ENCODE measurements around the gene ANP32A. TPM values are rescaled to one million over a fixed set of nuclear protein-coding genes. Genes with fewer than 3 reads are reported as not detected.

The ANP32A gene
- polyA plus RNA-seq, 1 donor (not counting 4 experiments of a cell fraction or from before 2014, with no cell fraction given), result 93.6 TPM

DNA sequence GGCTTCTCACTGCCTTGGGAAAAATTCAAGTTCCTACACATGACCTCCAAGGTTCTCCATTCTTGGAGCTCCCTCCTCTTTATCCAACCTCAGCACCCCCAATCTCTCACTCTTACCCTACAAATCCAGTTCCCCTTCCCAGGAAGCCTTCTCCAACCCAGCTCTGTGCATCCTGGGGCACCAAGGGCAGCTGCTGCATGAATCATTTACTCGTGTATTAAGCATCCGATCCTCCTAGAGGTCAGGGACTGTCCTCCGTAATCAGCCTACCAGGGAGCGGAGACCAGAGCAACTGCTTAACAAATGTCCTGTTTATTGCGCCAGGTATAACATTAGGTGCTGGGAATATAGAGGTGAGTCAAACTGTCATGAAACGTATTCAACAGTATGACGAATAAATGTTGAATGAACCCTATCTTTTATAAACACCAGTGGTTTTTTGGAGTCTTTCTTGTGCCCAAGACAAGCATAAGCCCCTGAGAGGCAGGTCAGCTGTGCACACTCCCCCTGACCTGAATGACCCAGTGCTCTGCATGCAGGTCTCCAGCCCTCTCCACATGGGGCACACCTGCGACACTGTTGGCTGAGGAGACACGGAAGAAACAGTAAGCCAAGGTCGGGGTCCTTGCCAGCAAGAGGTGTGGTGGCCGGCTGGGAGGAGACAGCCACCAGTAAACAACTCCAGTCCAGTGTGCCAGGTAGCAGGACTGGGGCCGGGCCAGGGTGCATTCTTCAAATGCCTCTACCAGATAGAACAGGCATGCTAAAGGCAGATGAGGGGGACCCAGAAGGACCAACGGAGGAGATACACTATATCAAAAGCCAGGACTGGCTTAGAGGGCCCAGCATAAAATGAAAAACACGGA is 27.6 kb downstream of the ANP32A start:
- Histone ChIP-seq H3K27ac (ENCODE audit: control insufficient read depth, insufficient read depth, low read length) (peak overlapping the region; percentile 18), H3K36me3 (ENCODE audit: control insufficient read depth in 2 of 2, extremely low read depth in 1 of 2, insufficient read depth in 2 of 2, low read length in 2 of 2) (peaks cover 0 to 1% of the 10 kb centered on the region in 2 experiments), H2AFZ (ENCODE audit: control insufficient read depth, low read length) (no peak overlapping the region), H4K20me1 (ENCODE audit: control insufficient read depth, extremely low read depth, insufficient read depth, low read length) (peaks cover 4% of the 10 kb centered on the region), H3K27me3 (ENCODE audit: control insufficient read depth, extremely low read depth, insufficient read depth, low read length) (no peaks in the 10 kb centered on the region), H3K9ac (ENCODE audit: control insufficient read depth, extremely low read depth, insufficient read depth, low read length) (no peak overlapping the region), H3K9me3 (ENCODE audit: control insufficient read depth, low read depth, low read length) (no peaks in the 10 kb centered on the region), H3K79me2 (ENCODE audit: control insufficient read depth, insufficient read depth, low read length) (peaks cover 75% of the 10 kb centered on the region), H3K4me3 (ENCODE audit: control insufficient read depth in 2 of 3, extremely low read depth in 1 of 3, insufficient read depth in 2 of 3, low read depth in 1 of 3, low read length in 3 of 3) (no peak overlapping the region), H3K4me1 (ENCODE audit: control insufficient read depth, extremely low read depth, insufficient read depth, low read length) (peaks cover 30% of the 10 kb centered on the region), H3K4me2 (ENCODE audit: control insufficient read depth, extremely low read depth, insufficient read depth, low read depth, low read length) (peak overlapping the region; percentile 35), H3K9me1 (ENCODE audit: control insufficient read depth, extremely low read depth, insufficient read depth, low read length) (peaks cover 2% of the 10 kb centered on the region)
- no peak for TF ChIP-seq CTCF (optimal IDR thresholded peaks at IDR 0.05 in 1 of 3, IDR thresholded peaks at IDR 0.05 in 1 of 3, conservative IDR thresholded peaks at IDR 0.05 in 1 of 3; ENCODE audit: extremely low read depth in 1 of 3, insufficient read depth in 2 of 3, low read length in 3 of 3)
- TF ChIP-seq EZH2 (IDR thresholded peaks at IDR 0.05; ENCODE audit: low read length), result no peak
- DNase-seq (ENCODE audit: low read depth, low spot score) (no peak), FAIRE-seq (no peak)
- dilution Hi-C loops (cut with MboI; ENCODE audit: extremely low pct_ligation_motif_present, low sequenced_read_pairs), result no loop called here

DNA sequence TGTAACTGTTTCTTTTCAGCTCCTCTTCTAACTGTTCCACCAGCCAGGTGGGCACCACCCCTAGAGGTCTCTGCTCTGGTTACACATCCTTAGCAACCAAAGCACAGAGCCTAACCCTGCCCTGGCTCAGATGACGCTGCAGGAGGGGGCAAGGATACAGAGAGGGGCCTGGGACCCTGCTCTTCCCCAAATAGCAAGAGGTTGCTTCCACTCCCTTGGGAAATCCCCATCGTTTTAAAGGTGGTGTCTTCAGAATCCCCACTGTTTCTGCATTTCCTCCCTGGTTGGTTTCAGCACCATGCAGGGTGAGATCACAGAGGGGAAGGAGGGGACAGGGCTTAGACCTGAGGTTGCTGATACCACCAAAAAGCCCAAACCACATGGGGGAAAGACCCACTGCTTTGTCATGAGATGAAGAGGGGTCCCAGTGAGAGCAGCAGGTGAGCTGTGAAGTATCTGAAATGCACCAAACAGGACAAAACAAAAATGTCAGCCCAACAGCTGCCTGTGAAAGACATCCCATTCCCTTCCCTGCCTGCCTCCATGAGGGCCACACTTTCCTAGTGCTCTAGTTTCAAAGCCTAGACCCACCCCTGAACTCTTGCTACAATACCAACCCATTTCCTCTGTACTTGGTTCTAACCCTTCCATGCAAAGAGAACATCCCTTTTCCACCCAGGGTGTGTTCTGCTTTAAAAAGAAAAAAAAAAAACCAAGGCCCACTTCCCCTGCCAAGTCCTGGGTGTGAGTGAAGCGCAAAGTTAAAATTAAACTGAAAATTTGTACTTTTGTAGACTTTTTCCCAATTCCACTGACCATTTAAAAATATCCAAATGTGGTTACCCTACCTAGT is 29.0 kb downstream of the ANP32A start:
- H3K27me3 ChIP-seq (ENCODE audit: control insufficient read depth, extremely low read depth, insufficient read depth, low read length), result no peaks in the 10 kb centered on the region
- H2AFZ ChIP-seq (ENCODE audit: control insufficient read depth, low read length), result no peak overlapping the region
- dilution Hi-C loops (cut with MboI; ENCODE audit: extremely low pct_ligation_motif_present, low sequenced_read_pairs), result no loop called here
- no peak overlapping the region for H3K4me3 ChIP-seq (ENCODE audit: control insufficient read depth in 2 of 3, extremely low read depth in 1 of 3, insufficient read depth in 2 of 3, low read depth in 1 of 3, low read length in 3 of 3)
- no peak overlapping the region for H3K4me2 ChIP-seq (ENCODE audit: control insufficient read depth, extremely low read depth, insufficient read depth, low read depth, low read length)
- TF ChIP-seq CTCF (optimal IDR thresholded peaks at IDR 0.05 in 1 of 3, IDR thresholded peaks at IDR 0.05 in 1 of 3, conservative IDR thresholded peaks at IDR 0.05 in 1 of 3; ENCODE audit: extremely low read depth in 1 of 3, insufficient read depth in 2 of 3, low read length in 3 of 3), result no peak
- no peak for TF ChIP-seq EZH2 (IDR thresholded peaks at IDR 0.05; ENCODE audit: low read length)
- no peak for FAIRE-seq
- H3K36me3 ChIP-seq (ENCODE audit: control insufficient read depth in 2 of 2, extremely low read depth in 1 of 2, insufficient read depth in 2 of 2, low read length in 2 of 2), result peaks cover 4 to 6% of the 10 kb centered on the region in 2 experiments
- peaks cover 64% of the 10 kb centered on the region for H3K79me2 ChIP-seq (ENCODE audit: control insufficient read depth, insufficient read depth, low read length)
- peaks cover 40% of the 10 kb centered on the region for H3K4me1 ChIP-seq (ENCODE audit: control insufficient read depth, extremely low read depth, insufficient read depth, low read length)
- H3K9me1 ChIP-seq (ENCODE audit: control insufficient read depth, extremely low read depth, insufficient read depth, low read length), result no peaks in the 10 kb centered on the region
- H3K9ac ChIP-seq (ENCODE audit: control insufficient read depth, extremely low read depth, insufficient read depth, low read length), result no peak overlapping the region
- H3K9me3 ChIP-seq (ENCODE audit: control insufficient read depth, low read depth, low read length), result no peaks in the 10 kb centered on the region
- H4K20me1 ChIP-seq (ENCODE audit: control insufficient read depth, extremely low read depth, insufficient read depth, low read length), result peaks cover 4% of the 10 kb centered on the region
- H3K27ac ChIP-seq (ENCODE audit: control insufficient read depth, insufficient read depth, low read length), result no peak overlapping the region
- DNase-seq (ENCODE audit: low read depth, low spot score), result no peak
